GM10266 (cell line): ENCODE measurements around the gene FETUB.

Source experiments
- DNase-seq: peaks from one replicate; pipeline ENCODE4 v3.0.0; 2012; ENCODE audit errors: extremely low spot score
- TF ChIP-seq, protein P1 (sequence below): IDR thresholded peaks from 2 replicates; pipeline ENCODE4 v1.5.1; 2012; ENCODE audit warnings: mild to moderate bottlenecking, low read depth; ENCODE audit not compliant: control insufficient read depth, insufficient read depth; ENCODE audit errors: missing control alignments

Gene FETUB

DNA sequence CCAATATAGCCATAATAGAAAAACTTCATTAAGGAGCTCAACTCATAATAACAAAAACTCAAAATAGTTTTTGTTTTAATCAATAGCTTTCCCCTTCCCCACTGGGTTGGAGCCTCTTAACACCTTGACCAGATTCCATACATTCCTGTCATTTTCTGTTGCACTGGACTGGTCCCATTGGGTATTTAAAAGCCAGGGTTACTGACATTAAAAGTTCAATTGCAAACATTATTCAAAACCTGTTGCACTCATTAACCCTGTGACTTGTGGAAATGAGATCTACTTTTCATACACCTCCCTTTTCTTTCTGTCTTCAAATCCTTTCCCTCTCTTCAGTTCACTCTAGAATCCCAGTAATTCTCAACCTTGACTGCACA, 23.9 kb downstream of the FETUB start:
- DNase-seq, result no peak
- TF ChIP-seq, protein P1, sequence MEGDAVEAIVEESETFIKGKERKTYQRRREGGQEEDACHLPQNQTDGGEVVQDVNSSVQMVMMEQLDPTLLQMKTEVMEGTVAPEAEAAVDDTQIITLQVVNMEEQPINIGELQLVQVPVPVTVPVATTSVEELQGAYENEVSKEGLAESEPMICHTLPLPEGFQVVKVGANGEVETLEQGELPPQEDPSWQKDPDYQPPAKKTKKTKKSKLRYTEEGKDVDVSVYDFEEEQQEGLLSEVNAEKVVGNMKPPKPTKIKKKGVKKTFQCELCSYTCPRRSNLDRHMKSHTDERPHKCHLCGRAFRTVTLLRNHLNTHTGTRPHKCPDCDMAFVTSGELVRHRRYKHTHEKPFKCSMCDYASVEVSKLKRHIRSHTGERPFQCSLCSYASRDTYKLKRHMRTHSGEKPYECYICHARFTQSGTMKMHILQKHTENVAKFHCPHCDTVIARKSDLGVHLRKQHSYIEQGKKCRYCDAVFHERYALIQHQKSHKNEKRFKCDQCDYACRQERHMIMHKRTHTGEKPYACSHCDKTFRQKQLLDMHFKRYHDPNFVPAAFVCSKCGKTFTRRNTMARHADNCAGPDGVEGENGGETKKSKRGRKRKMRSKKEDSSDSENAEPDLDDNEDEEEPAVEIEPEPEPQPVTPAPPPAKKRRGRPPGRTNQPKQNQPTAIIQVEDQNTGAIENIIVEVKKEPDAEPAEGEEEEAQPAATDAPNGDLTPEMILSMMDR, result no peak

DNA sequence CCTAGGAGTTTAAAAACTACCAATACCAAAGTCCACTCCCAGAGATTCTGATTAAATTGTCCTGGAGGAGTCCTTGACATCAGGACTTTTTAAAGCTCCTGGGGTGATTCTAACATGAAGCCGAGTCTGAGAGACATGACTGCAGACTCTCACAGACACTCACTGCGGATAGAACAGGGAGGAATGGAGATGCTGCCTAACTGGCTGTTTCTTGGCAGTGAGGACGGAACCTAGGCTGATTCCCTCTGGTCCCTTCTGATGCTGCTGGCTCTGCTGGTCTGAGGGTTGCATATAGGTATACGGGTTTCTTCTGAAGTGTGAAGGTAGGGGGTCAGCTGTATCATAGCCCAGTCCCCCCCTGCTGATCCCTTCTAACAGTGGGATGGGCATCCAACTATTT, 24.3 kb downstream of the FETUB start:
- TF ChIP-seq, protein P1, result no peak
- DNase-seq, result no peak

DNA sequence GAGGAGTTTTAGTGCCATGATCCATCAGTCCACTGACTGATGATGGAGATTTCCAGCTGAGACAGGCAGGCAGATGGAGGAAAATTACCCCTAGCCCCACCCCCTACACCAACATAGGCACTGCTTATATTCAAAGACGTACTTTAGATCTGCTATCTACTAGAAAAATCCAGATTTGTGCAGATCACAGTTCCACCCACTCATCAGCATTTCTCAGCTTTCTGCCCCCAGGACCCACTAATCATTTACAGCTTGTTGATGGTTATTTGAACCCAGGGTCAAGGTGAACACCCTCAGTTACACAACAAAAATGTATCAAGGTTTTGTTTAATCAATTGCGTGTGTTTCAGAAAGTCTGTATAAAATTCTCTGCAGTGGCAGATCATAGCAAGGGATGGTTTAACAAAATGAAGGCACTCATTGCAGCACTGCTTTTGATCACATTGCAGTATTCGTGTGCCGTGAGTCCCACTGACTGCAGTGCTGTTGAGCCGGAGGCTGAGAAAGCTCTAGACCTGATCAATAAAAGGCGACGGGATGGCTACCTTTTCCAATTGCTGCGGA, 25.5 kb downstream of the FETUB start, which contains the start of gene HRG:
TSS of gene HRG (plus strand) at position 390 of the 564 bp plus-strand sequence. CDS start at position 408, 18 bp downstream.
- TF ChIP-seq, protein P1, result no peak
- no peak for DNase-seq

DNA sequence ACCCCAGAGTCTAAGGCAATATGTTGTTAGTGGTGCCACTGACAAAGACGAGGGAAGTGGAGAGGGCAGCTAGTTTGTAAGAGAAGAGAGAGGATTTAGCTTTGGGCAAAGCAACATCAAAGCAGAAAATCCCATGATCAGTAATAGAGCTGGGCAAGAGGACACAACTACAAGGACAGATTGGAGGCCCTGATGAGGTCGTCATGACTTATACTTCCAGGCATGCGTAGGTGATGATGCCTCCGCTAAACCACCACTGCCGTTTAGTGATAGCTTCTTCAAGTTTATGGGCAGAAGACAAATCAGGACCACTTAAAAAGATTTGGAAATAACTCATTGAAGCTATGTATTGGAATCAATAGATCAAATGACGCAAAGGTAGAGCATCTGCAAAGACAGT, 28.2 kb downstream of the FETUB start:
- DNase-seq, result no peak
- TF ChIP-seq, protein P1, result no peak

DNA sequence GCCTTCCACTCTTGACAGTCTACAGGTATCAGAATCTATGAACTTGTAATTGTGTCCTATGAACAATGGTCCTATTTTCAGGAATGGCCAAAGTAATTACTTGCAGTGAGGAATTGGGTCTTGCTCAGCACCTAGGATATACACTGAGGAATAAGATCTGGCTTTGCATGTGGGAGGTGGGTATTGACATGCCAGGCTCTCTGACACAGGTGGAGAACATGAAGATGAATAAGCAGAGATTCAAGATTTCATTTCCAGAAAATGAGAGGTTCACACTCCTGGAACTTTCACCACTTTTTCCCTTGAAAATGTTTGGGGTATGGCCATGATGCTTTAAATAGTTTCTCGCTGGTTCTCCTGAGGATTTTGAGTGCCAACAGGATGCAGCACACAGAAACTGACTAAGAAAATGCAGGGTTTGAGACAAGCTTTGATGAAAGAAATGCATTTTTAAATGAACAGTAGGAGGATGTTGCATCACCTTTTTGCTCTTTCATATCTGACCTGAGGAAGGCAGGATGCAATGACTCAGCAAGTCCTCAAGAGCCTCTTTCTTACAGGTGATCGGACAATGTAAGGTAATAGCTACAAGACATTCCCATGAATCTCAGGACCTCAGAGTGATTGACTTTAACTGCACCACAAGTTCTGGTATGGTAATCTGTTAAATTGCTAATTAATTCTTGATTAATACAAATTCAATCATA, 29.3 kb downstream of the FETUB start:
- DNase-seq, result no peak
- TF ChIP-seq, protein P1, result no peak

DNA sequence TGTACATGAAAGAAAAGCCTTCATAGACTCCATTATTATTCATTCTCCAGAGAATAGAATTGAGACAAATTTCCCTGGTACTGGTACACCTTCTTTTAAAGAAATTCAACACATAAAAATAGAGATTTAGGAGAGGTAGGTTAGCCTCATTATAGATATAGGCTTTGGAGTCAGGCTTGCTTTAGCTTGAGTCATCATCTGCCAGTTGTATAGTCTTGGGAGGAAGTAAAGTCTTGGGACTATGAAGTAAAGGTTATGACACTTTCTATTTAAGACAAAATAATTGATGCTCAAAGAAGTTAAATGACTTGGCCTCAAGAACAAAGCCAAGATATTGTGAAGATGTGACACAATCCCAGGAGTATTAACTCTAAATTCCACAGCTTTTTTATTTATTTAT, 30.0 kb downstream of the FETUB start:
- no peak for DNase-seq
- TF ChIP-seq, protein P1, result no peak

DNA sequence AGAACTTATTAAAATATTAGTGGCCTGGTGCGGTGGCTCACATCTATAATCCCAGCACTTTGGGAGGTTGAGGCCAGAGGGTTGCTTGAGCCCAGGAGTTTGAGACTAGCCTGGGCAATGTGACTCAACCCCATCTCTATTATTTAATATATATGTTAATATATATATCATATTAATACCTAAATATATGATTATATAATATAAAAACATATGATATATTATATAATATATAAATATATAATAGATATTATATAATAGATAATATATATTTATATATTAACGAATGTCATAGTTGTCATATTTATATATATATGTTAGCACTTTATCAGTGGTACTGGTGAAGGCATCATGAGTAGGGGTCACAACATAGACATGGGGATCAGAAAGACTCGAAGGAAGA, 30.9 kb downstream of the FETUB start:
- no peak for DNase-seq
- TF ChIP-seq, protein P1, result no peak
